Right atrium auricular region (tissue), 2 donors: Measurements from ENCODE around the gene UBQLNL. TPM values are rescaled to one million over a fixed set of nuclear protein-coding genes. Genes with fewer than 3 reads are reported as not detected.

Experiments
- DNase-seq: peaks from one replicate; pipeline ENCODE4 v3.0.0-alpha.2; 2019; ENCODE audit warnings: low spot score
- H3K27ac ChIP-seq, 2 donors: fragments of 200-600 bp; sonication (generic); 1 replicate in 1 of 2; 2 replicates in 1 of 2; pipeline ENCODE4 v1.5.1; 2016 to 2019
- H3K27me3 ChIP-seq, 2 donors: fragments of 200-600 bp; sonication (generic); one replicate each; pipeline versions ENCODE4 v1.5.1 to v1.6.0; 2017 to 2019
- H3K36me3 ChIP-seq: fragments of 200-600 bp; sonication (generic); one replicate; pipeline ENCODE4 v1.5.1; 2016
- H3K4me1 ChIP-seq, 2 donors: fragments of 200-600 bp; sonication (generic); one replicate each; pipeline versions ENCODE4 v1.5.1 to v1.6.0; 2017 to 2019
- H3K4me3 ChIP-seq, 2 donors: fragments of 200-600 bp; sonication (generic); 1 replicate in 1 of 2; 2 replicates in 1 of 2; pipeline ENCODE4 v1.5.1; 2017 to 2019; ENCODE audit warnings: mild to moderate bottlenecking in 1 of 2, moderate library complexity in 1 of 2
- H3K9me3 ChIP-seq, 2 donors: fragments of 200-600 bp; sonication (generic); one replicate each; pipeline ENCODE4 v1.5.1; 2019
- total RNA-seq, 2 donors: library from RNA; depleted of rRNA; stranded (reverse); fragments of >200 nt; gene quantifications; one replicate each; pipeline ENCODE4 v1.1.0, GENCODE V29; 2016
- TF ChIP-seq, protein P1 (sequence below), 2 donors: fragments of 200-600 bp; sonication (generic); IDR thresholded peaks; one replicate each; pipeline ENCODE4 v1.5.1; 2019; ENCODE audit warnings: antibody characterized with exemption in 2 of 2

UBQLNL gene
- total RNA-seq, 2 donors from 2014 or later, result 0.30 TPM; not detected in 1

DNA sequence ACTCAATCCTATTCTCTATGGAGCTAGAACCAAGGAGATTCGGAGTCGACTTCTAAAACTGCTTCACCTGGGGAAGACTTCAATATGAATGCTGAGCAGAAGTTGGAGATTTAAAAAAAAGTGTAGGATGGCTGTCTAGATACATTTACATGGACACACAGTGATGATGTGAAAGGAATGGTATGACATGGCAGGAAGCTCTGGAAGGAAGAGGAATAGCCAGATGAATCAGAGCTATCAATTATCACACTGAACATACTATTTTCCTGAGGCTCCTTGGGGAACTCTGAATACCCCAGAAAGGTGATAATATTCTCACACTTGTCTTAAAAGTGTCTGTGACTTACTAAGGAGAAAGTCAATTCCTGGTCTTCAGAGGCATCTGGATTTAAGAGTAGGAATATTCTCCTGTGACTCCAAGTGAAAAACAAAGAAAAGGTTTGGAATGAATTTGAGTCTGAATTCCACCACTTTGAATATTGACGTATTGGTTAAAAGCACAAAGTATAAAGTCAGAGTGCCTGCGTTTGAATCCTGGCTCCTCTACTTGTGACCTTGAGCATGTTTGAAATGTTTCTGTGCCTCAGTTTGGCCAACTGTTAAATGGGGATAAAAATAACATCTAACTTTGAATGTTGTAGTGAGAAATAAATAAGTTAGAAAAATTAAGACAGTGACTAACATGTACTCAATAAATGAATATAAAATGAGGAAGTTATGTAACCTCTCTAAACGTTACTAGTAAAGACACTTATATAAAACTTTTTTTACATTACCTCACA is 26.7 kb downstream of the UBQLNL start:
- TF ChIP-seq, protein P1, sequence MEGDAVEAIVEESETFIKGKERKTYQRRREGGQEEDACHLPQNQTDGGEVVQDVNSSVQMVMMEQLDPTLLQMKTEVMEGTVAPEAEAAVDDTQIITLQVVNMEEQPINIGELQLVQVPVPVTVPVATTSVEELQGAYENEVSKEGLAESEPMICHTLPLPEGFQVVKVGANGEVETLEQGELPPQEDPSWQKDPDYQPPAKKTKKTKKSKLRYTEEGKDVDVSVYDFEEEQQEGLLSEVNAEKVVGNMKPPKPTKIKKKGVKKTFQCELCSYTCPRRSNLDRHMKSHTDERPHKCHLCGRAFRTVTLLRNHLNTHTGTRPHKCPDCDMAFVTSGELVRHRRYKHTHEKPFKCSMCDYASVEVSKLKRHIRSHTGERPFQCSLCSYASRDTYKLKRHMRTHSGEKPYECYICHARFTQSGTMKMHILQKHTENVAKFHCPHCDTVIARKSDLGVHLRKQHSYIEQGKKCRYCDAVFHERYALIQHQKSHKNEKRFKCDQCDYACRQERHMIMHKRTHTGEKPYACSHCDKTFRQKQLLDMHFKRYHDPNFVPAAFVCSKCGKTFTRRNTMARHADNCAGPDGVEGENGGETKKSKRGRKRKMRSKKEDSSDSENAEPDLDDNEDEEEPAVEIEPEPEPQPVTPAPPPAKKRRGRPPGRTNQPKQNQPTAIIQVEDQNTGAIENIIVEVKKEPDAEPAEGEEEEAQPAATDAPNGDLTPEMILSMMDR (IDR thresholded peaks at IDR 0.05), result no peak
- Histone ChIP-seq H3K36me3 (no peaks in the 10 kb centered on the region), H3K27ac (no peak overlapping the region), H3K9me3 (no peaks in the 10 kb centered on the region), H3K4me1 (no peaks in the 10 kb centered on the region), H3K4me3 (no peak overlapping the region), H3K27me3 (no peaks in the 10 kb centered on the region)
- no peak for DNase-seq

DNA sequence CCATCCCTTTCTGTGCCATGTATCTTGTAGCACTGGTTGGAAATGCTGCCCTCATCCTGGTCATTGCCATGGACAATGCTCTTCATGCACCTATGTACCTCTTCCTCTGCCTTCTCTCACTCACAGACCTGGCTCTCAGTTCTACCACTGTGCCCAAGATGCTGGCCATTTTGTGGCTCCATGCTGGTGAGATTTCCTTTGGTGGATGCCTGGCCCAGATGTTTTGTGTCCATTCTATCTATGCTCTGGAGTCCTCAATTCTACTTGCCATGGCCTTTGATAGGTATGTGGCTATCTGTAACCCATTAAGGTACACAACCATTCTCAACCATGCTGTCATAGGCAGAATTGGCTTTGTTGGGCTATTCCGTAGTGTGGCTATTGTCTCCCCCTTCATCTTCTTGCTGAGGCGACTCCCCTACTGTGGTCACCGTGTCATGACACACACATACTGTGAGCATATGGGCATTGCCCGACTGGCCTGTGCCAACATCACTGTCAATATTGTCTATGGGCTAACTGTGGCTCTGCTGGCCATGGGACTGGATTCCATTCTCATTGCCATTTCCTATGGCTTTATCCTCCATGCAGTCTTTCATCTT is 27.6 kb downstream of the UBQLNL start:
- Histone ChIP-seq H3K36me3 (no peaks in the 10 kb centered on the region), H3K9me3 (no peaks in the 10 kb centered on the region), H3K27me3 (no peaks in the 10 kb centered on the region), H3K4me3 (no peak overlapping the region), H3K27ac (no peak overlapping the region), H3K4me1 (no peaks in the 10 kb centered on the region)
- TF ChIP-seq, protein P1 (IDR thresholded peaks at IDR 0.05), result no peak
- no peak for DNase-seq

DNA sequence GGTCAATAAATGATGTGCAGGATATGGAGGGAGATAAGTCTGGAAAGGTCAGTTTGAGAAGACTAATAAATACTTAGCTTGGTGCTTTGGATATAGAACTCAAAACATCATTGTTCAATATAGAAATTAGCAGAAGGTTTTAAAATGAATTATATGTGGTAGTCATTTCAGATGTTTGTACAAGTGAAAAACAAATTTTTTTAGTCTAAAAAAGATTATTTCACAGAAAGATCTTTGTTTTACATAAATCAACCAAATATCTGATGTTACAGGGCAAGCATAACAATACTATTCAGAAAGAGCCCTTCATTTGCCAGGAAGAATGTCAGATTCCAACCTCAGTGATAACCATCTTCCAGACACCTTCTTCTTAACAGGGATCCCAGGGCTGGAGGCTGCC is 28.1 kb downstream of the UBQLNL start, which contains the start of gene OR52D1:
TSS of gene OR52D1 (plus strand) at position 301 of the 400 bp plus-strand sequence. CDS start at position 323, 22 bp downstream.
- TF ChIP-seq, protein P1 (IDR thresholded peaks at IDR 0.05), result no peak
- H3K4me1 ChIP-seq, result no peaks in the 10 kb centered on the region
- no peak within 1 kb of the TSS for H3K4me3 ChIP-seq
- H3K36me3 ChIP-seq, result no peaks in the 10 kb centered on the region
- H3K27ac ChIP-seq, result no peak within 1 kb of the TSS
- no peaks in the 10 kb centered on the region for H3K9me3 ChIP-seq
- no peaks in the 10 kb centered on the region for H3K27me3 ChIP-seq
- DNase-seq, result no peak

DNA sequence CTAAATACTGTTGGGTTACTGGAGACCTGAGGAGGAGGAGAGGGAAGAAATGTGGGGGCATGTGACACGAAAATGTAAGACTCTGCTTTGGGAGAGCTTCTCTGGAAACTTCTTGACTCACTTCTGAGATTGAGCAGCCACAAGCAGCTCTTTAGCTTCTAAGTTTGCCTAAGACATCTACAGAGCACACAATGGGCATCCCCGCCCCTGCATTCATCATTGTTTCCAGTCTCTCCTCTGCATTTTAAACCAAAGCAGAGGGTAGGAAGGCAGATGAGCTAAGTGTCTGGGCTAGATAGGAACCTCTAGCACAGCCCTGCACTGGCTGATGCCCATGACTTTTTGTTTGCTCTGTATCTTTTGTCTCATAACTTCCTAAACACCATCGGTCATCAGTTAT is 30.1 kb downstream of the UBQLNL start:
- H3K27me3 ChIP-seq, result no peaks in the 10 kb centered on the region
- no peak overlapping the region for H3K27ac ChIP-seq

DNA sequence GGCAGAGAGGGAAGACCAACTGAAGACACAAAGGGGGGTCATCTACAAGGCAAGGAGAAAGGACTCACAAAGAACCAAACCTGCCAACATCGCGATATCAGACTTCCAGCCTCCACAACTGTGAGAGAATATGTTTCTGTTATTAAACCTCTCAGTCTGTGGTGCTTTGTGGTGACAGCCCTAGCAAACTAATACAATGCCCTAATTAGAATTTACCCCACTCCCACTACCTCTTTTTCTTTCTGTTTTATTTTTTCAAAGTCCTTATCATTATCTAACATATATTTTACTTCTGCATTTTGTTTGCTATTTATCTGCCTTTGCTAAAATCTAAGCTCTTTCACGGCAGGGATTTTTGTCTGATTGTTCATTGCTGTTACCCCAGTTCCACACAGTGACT is 30.5 kb downstream of the UBQLNL start:
- TF ChIP-seq, protein P1 (IDR thresholded peaks at IDR 0.05), result no peak
- DNase-seq, result no peak
- Histone ChIP-seq H3K4me1 (no peaks in the 10 kb centered on the region), H3K27ac (no peak overlapping the region), H3K27me3 (no peaks in the 10 kb centered on the region), H3K36me3 (no peaks in the 10 kb centered on the region), H3K9me3 (no peaks in the 10 kb centered on the region), H3K4me3 (no peak overlapping the region)

More for the DNA sequence above, 30.1 kb downstream of the UBQLNL start:
- no peaks in the 10 kb centered on the region for H3K9me3 ChIP-seq
- H3K36me3 ChIP-seq, result no peaks in the 10 kb centered on the region
- TF ChIP-seq, protein P1 (IDR thresholded peaks at IDR 0.05), result no peak
- no peak overlapping the region for H3K4me3 ChIP-seq
- no peaks in the 10 kb centered on the region for H3K4me1 ChIP-seq
- no peak for DNase-seq
